ENCODE measurements around the gene GNG7.
A peak's percentile ranks its signal among the peaks of the same experiment; 100 is the strongest.
"Not testable (repeated sequence)": the region's sequence is repeated elsewhere in the genome, so short reads cannot be mapped to it uniquely, and the experiment has no call there.

The GNG7 gene

GRCh38 chr19:2624537-2625091 lies 77.9 kb downstream of the GNG7 start:
- Histone ChIP-seq H3K9ac (ENCODE audit: low read depth, low read length) (no peak overlapping the region), H3K4me1 (ENCODE audit: insufficient read depth, low read length) (peaks cover 57% of the 10 kb centered on the region), H3K36me3 (ENCODE audit: insufficient read depth, low read length) (no peaks in the 10 kb centered on the region), H3K4me2 (ENCODE audit: insufficient read depth, low read length) (no peak overlapping the region), H2AFZ (ENCODE audit: low read depth, low read length) (no peak overlapping the region), H3K79me2 (ENCODE audit: insufficient read depth, low read length) (no peaks in the 10 kb centered on the region), H4K20me1 (ENCODE audit: insufficient read depth, low read length) (no peaks in the 10 kb centered on the region), H3K9me3 (ENCODE audit: insufficient read depth, low read length, severe bottlenecking) (no peaks in the 10 kb centered on the region), H3K27me3 (ENCODE audit: insufficient read depth, low read length, poor library complexity) (no peaks in the 10 kb centered on the region), H3K27ac (ENCODE audit: low read length) (0 out of 2 replicates have a peak overlapping the region, but pooled peaks have one; percentile 46), H3K4me3 (ENCODE audit: low read depth in 1 of 2, low read length in 2 of 2) (no peak overlapping the region)
- DNase-seq (no peak), ATAC-seq (ENCODE audit: insufficient read depth, low read depth) (no peak)
- TF ChIP-seq CTCF (IDR thresholded peaks at IDR 0.05; ENCODE audit: borderline replicate concordance, extremely low read depth, low read length, poor library complexity, severe bottlenecking) (no peak), EZH2 (IDR thresholded peaks at IDR 0.05; ENCODE audit: borderline replicate concordance, low read depth, low read length, severe bottlenecking) (no peak)

- ATAC-seq (ENCODE audit: insufficient read depth, low read depth), result no peak
- H3K27ac ChIP-seq (ENCODE audit: low read length), result 0 out of 2 replicates have a peak overlapping the region, but pooled peaks have one; percentile 39
- H3K4me1 ChIP-seq (ENCODE audit: insufficient read depth, low read length), result peaks cover 65% of the 10 kb centered on the region
These were observed 78.7 kb downstream of the GNG7 start for GRCh38 chr19:2623798-2624197.

GRCh38 chr19:2622371-2622961 lies 80.0 kb downstream of the GNG7 start:
- not testable (repeated sequence) for H3K27me3 ChIP-seq (ENCODE audit: insufficient read depth, low read length, poor library complexity); H3K79me2 ChIP-seq (ENCODE audit: insufficient read depth, low read length); ATAC-seq (ENCODE audit: insufficient read depth, low read depth); H3K9me3 ChIP-seq (ENCODE audit: insufficient read depth, low read length, severe bottlenecking); H3K36me3 ChIP-seq (ENCODE audit: insufficient read depth, low read length); H4K20me1 ChIP-seq (ENCODE audit: insufficient read depth, low read length)
- Histone ChIP-seq H3K4me2 (ENCODE audit: insufficient read depth, low read length) (peak overlapping the region; percentile 18), H3K4me1 (ENCODE audit: insufficient read depth, low read length) (peaks cover 66% of the 10 kb centered on the region), H3K9ac (ENCODE audit: low read depth, low read length) (peak overlapping the region; percentile 19), H3K4me3 (ENCODE audit: low read depth in 1 of 2, low read length in 2 of 2) (peak overlapping the region in 1 of 2 experiments; percentile 25; a peak in 1 of 4 replicates), H3K27ac (ENCODE audit: low read length) (peak overlapping the region; percentile 62), H2AFZ (ENCODE audit: low read depth, low read length) (peak overlapping the region; percentile 19; the same call in 1 of the 2 replicates)
- peak; percentile 79 for DNase-seq

More at GRCh38 chr19:2623798-2624197, 78.7 kb downstream of the GNG7 start:
- no peaks in the 10 kb centered on the region for H3K27me3 ChIP-seq (ENCODE audit: insufficient read depth, low read length, poor library complexity)
- H2AFZ ChIP-seq (ENCODE audit: low read depth, low read length), result no peak overlapping the region
- no peaks in the 10 kb centered on the region for H4K20me1 ChIP-seq (ENCODE audit: insufficient read depth, low read length)
- no peaks in the 10 kb centered on the region for H3K79me2 ChIP-seq (ENCODE audit: insufficient read depth, low read length)
- TF ChIP-seq EZH2 (IDR thresholded peaks at IDR 0.05; ENCODE audit: borderline replicate concordance, low read depth, low read length, severe bottlenecking), result no peak
- no peak for TF ChIP-seq CTCF (IDR thresholded peaks at IDR 0.05; ENCODE audit: borderline replicate concordance, extremely low read depth, low read length, poor library complexity, severe bottlenecking)
- H3K4me3 ChIP-seq (ENCODE audit: low read depth in 1 of 2, low read length in 2 of 2), result no peak overlapping the region
- no peak for DNase-seq
- no peak overlapping the region for H3K9ac ChIP-seq (ENCODE audit: low read depth, low read length)
- H3K9me3 ChIP-seq (ENCODE audit: insufficient read depth, low read length, severe bottlenecking), result no peaks in the 10 kb centered on the region
- no peaks in the 10 kb centered on the region for H3K36me3 ChIP-seq (ENCODE audit: insufficient read depth, low read length)
- no peak overlapping the region for H3K4me2 ChIP-seq (ENCODE audit: insufficient read depth, low read length)

DNA sequence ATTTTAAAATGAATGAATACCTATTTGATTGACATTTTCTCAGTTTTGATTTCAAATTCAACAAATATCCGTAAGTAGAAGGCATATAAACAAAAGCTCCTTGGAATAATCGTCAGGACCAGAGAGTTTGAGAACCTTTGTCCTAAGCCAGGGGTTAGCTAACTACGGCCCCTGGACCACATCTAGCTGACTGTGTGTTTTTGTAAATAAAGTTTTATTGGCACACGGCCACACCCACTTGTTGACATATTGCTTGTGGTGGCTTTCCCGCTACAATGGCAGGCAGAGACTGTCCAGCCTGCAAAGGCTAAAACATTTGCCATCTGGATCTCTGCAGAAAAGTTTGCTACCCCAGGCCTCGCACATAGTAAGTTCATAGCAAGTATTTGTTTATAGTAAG lies 83.4 kb downstream of the GNG7 start:
- TF ChIP-seq CTCF (IDR thresholded peaks at IDR 0.05; ENCODE audit: borderline replicate concordance, extremely low read depth, low read length, poor library complexity, severe bottlenecking) (no peak), EZH2 (IDR thresholded peaks at IDR 0.05; ENCODE audit: borderline replicate concordance, low read depth, low read length, severe bottlenecking) (no peak)
- Histone ChIP-seq H4K20me1 (ENCODE audit: insufficient read depth, low read length) (no peaks in the 10 kb centered on the region), H3K27me3 (ENCODE audit: insufficient read depth, low read length, poor library complexity) (no peaks in the 10 kb centered on the region), H3K27ac (ENCODE audit: low read length) (peak overlapping the region; percentile 88), H3K36me3 (ENCODE audit: insufficient read depth, low read length) (no peaks in the 10 kb centered on the region), H2AFZ (ENCODE audit: low read depth, low read length) (no peak overlapping the region), H3K4me3 (ENCODE audit: low read depth in 1 of 2, low read length in 2 of 2) (no peak overlapping the region), H3K9ac (ENCODE audit: low read depth, low read length) (peak overlapping the region; percentile 34), H3K4me2 (ENCODE audit: insufficient read depth, low read length) (peak overlapping the region; percentile 48), H3K4me1 (ENCODE audit: insufficient read depth, low read length) (peaks cover 88% of the 10 kb centered on the region), H3K79me2 (ENCODE audit: insufficient read depth, low read length) (no peaks in the 10 kb centered on the region), H3K9me3 (ENCODE audit: insufficient read depth, low read length, severe bottlenecking) (no peaks in the 10 kb centered on the region)
- DNase-seq, result no peak
- ATAC-seq (ENCODE audit: insufficient read depth, low read depth), result no peak
